Measurements from ENCODE around the gene LSM14B.

The LSM14B gene

GRCh38 chr20:62087227-62087626, 35.0 kb upstream of the LSM14B start:
- DNase-seq (ENCODE audit: low read depth), result no peak
- H3K4me3 ChIP-seq (ENCODE audit: low read depth, low read length), result no peak overlapping the region
- TF ChIP-seq CTCF (IDR thresholded peaks at IDR 0.05; ENCODE audit: insufficient read depth, low read depth, low read length, missing control alignments), result no peak

- no peak overlapping the region for H3K4me3 ChIP-seq (ENCODE audit: low read depth, low read length)
- DNase-seq (ENCODE audit: low read depth), result no peak
- no peak for TF ChIP-seq CTCF (IDR thresholded peaks at IDR 0.05; ENCODE audit: insufficient read depth, low read depth, low read length, missing control alignments)
Observed at GRCh38 chr20:62087632-62088031, 34.6 kb upstream of the LSM14B start.

GRCh38 chr20:62088258-62089127, 33.8 kb upstream of the LSM14B start:
- DNase-seq (ENCODE audit: low read depth), result no peak
- no peak overlapping the region for H3K4me3 ChIP-seq (ENCODE audit: low read depth, low read length)
- TF ChIP-seq CTCF (IDR thresholded peaks at IDR 0.05; ENCODE audit: insufficient read depth, low read depth, low read length, missing control alignments), result no peak

- TF ChIP-seq CTCF (IDR thresholded peaks at IDR 0.05; ENCODE audit: insufficient read depth, low read depth, low read length, missing control alignments), result no peak
- H3K4me3 ChIP-seq (ENCODE audit: low read depth, low read length), result no peak overlapping the region
- no peak for DNase-seq (ENCODE audit: low read depth)
Observed at GRCh38 chr20:62089393-62089792, 32.9 kb upstream of the LSM14B start.

- no peak for TF ChIP-seq CTCF (IDR thresholded peaks at IDR 0.05; ENCODE audit: insufficient read depth, low read depth, low read length, missing control alignments)
- H3K4me3 ChIP-seq (ENCODE audit: low read depth, low read length), result no peak overlapping the region
- no peak for DNase-seq (ENCODE audit: low read depth)
Observed at GRCh38 chr20:62096421-62097380, 25.6 kb upstream of the LSM14B start.

GRCh38 chr20:62097881-62098407, 24.3 kb upstream of the LSM14B start:
- no peak for DNase-seq (ENCODE audit: low read depth)
- TF ChIP-seq CTCF (IDR thresholded peaks at IDR 0.05; ENCODE audit: insufficient read depth, low read depth, low read length, missing control alignments), result no peak
- no peak overlapping the region for H3K4me3 ChIP-seq (ENCODE audit: low read depth, low read length)
